ENCODE data around the gene LRRC28.

DNA sequence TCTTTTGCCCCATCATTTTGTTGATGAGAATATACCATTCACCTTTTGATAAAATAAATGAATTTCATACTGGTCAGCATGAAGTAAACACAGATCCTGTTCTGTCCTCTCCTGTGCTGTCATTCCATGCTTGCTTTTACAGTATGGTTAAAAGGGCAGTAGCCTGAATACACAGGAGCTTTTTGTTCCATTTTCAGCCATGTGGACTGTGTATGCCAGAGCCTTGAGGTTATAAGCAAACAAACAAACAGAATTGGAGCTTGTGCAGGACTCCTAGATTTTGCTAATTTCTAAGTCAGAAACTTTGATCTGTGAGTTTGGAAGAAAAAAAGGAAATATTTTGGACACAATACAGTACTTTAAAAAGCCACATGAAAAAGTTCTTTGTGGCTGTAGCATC is 91.9 kb downstream of the LRRC28 start:
- no peak for TF ChIP-seq POLR2AphosphoS5 (IDR thresholded peaks at IDR 0.05; ENCODE audit: low read depth, low read length)
- TF ChIP-seq, protein P1, sequence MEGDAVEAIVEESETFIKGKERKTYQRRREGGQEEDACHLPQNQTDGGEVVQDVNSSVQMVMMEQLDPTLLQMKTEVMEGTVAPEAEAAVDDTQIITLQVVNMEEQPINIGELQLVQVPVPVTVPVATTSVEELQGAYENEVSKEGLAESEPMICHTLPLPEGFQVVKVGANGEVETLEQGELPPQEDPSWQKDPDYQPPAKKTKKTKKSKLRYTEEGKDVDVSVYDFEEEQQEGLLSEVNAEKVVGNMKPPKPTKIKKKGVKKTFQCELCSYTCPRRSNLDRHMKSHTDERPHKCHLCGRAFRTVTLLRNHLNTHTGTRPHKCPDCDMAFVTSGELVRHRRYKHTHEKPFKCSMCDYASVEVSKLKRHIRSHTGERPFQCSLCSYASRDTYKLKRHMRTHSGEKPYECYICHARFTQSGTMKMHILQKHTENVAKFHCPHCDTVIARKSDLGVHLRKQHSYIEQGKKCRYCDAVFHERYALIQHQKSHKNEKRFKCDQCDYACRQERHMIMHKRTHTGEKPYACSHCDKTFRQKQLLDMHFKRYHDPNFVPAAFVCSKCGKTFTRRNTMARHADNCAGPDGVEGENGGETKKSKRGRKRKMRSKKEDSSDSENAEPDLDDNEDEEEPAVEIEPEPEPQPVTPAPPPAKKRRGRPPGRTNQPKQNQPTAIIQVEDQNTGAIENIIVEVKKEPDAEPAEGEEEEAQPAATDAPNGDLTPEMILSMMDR (IDR thresholded peaks at IDR 0.05): no peak
- TF ChIP-seq, protein P2, sequence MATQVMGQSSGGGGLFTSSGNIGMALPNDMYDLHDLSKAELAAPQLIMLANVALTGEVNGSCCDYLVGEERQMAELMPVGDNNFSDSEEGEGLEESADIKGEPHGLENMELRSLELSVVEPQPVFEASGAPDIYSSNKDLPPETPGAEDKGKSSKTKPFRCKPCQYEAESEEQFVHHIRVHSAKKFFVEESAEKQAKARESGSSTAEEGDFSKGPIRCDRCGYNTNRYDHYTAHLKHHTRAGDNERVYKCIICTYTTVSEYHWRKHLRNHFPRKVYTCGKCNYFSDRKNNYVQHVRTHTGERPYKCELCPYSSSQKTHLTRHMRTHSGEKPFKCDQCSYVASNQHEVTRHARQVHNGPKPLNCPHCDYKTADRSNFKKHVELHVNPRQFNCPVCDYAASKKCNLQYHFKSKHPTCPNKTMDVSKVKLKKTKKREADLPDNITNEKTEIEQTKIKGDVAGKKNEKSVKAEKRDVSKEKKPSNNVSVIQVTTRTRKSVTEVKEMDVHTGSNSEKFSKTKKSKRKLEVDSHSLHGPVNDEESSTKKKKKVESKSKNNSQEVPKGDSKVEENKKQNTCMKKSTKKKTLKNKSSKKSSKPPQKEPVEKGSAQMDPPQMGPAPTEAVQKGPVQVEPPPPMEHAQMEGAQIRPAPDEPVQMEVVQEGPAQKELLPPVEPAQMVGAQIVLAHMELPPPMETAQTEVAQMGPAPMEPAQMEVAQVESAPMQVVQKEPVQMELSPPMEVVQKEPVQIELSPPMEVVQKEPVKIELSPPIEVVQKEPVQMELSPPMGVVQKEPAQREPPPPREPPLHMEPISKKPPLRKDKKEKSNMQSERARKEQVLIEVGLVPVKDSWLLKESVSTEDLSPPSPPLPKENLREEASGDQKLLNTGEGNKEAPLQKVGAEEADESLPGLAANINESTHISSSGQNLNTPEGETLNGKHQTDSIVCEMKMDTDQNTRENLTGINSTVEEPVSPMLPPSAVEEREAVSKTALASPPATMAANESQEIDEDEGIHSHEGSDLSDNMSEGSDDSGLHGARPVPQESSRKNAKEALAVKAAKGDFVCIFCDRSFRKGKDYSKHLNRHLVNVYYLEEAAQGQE (IDR thresholded peaks at IDR 0.05; ENCODE audit: insufficient read depth in 1 of 2, low read depth in 2 of 2, low read length in 1 of 2): no peak
